ENCODE data around the gene CAD. TPM values are rescaled to one million over a fixed set of nuclear protein-coding genes. Genes with fewer than 3 reads are reported as not detected.
A peak's percentile ranks its signal among the peaks of the same experiment; 100 is the strongest.

Gene CAD
- total and polyA plus RNA-seq, 9 of the 15 experiments (the other 6 are each of a cell fraction or from before 2014, with no cell fraction given): 7.5 to 126 (median 33.7) TPM

DNA sequence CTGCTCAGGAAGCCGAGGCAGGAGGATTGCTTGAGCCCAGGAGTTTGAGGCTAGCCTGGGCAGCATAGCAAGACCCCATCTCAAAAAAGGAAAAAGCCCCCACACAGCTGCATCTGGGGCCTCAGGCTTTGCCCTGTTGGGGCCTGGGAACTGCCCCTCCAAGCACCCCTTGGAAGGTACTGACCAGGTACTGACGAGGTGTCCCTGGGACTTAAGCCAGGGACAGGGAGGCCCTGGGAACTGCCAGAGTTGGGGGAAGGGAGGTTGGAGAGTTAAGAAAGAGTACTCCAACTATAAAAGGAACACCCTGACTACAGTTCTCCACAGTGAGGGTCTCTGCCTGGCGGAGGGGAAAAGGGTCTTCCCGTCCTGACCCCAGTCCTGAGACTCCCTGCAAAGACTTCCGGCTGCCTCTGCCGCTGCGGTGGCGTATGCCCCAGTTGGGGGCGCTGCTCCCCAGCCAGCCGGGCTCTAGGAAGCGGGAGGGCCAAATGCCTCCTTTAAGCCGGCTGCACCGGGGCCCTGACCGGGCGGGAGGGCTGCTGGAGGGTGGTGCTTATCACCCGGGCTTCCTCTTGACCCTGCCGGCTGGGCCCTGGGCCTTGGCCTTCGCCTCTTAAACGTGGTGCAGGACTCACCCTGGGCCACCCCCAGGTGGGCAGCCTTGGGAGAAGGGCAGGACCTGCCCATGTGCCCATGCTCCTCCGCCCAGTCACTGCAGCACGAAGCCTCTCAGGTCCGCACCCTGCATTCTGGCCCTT, 32.9 kb downstream of the CAD start (continued):
- TF ChIP-seq, protein P1, sequence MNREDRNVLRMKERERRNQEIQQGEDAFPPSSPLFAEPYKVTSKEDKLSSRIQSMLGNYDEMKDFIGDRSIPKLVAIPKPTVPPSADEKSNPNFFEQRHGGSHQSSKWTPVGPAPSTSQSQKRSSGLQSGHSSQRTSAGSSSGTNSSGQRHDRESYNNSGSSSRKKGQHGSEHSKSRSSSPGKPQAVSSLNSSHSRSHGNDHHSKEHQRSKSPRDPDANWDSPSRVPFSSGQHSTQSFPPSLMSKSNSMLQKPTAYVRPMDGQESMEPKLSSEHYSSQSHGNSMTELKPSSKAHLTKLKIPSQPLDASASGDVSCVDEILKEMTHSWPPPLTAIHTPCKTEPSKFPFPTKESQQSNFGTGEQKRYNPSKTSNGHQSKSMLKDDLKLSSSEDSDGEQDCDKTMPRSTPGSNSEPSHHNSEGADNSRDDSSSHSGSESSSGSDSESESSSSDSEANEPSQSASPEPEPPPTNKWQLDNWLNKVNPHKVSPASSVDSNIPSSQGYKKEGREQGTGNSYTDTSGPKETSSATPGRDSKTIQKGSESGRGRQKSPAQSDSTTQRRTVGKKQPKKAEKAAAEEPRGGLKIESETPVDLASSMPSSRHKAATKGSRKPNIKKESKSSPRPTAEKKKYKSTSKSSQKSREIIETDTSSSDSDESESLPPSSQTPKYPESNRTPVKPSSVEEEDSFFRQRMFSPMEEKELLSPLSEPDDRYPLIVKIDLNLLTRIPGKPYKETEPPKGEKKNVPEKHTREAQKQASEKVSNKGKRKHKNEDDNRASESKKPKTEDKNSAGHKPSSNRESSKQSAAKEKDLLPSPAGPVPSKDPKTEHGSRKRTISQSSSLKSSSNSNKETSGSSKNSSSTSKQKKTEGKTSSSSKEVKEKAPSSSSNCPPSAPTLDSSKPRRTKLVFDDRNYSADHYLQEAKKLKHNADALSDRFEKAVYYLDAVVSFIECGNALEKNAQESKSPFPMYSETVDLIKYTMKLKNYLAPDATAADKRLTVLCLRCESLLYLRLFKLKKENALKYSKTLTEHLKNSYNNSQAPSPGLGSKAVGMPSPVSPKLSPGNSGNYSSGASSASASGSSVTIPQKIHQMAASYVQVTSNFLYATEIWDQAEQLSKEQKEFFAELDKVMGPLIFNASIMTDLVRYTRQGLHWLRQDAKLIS (CRISPR knock-in tag; IDR thresholded peaks at IDR 0.05): peak; percentile 53; the same call in 1 of the 2 replicates
- TF ChIP-seq SRF (CRISPR knock-in tag; IDR thresholded peaks at IDR 0.05): 0 out of 4 replicates have a peak, but pooled peaks of 1 of the 2 experiments have one; percentile 52
- TF ChIP-seq, protein P2, sequence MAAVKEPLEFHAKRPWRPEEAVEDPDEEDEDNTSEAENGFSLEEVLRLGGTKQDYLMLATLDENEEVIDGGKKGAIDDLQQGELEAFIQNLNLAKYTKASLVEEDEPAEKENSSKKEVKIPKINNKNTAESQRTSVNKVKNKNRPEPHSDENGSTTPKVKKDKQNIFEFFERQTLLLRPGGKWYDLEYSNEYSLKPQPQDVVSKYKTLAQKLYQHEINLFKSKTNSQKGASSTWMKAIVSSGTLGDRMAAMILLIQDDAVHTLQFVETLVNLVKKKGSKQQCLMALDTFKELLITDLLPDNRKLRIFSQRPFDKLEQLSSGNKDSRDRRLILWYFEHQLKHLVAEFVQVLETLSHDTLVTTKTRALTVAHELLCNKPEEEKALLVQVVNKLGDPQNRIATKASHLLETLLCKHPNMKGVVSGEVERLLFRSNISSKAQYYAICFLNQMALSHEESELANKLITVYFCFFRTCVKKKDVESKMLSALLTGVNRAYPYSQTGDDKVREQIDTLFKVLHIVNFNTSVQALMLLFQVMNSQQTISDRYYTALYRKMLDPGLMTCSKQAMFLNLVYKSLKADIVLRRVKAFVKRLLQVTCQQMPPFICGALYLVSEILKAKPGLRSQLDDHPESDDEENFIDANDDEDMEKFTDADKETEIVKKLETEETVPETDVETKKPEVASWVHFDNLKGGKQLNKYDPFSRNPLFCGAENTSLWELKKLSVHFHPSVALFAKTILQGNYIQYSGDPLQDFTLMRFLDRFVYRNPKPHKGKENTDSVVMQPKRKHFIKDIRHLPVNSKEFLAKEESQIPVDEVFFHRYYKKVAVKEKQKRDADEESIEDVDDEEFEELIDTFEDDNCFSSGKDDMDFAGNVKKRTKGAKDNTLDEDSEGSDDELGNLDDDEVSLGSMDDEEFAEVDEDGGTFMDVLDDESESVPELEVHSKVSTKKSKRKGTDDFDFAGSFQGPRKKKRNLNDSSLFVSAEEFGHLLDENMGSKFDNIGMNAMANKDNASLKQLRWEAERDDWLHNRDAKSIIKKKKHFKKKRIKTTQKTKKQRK (IDR thresholded peaks at IDR 0.05; ENCODE audit: borderline replicate concordance, low read depth, low read length): no peak
- TF ChIP-seq SIN3B (IDR thresholded peaks at IDR 0.05; ENCODE audit: low read depth): no peak
- no peak for TF ChIP-seq TSC22D4 (tag; IDR thresholded peaks at IDR 0.05)
- TF ChIP-seq, protein P3, sequence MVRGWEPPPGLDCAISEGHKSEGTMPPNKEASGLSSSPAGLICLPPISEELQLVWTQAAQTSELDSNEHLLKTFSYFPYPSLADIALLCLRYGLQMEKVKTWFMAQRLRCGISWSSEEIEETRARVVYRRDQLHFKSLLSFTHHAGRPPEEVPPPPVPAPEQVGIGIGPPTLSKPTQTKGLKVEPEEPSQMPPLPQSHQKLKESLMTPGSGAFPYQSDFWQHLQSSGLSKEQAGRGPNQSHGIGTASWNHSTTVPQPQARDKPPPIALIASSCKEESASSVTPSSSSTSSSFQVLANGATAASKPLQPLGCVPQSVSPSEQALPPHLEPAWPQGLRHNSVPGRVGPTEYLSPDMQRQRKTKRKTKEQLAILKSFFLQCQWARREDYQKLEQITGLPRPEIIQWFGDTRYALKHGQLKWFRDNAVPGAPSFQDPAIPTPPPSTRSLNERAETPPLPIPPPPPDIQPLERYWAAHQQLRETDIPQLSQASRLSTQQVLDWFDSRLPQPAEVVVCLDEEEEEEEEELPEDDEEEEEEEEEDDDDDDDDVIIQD (CRISPR knock-in tag; IDR thresholded peaks at IDR 0.05): no peak
- no peak for TF ChIP-seq ELF4 (CRISPR knock-in tag; IDR thresholded peaks at IDR 0.05)
- no peak for TF ChIP-seq MTF1 (CRISPR knock-in tag; IDR thresholded peaks at IDR 0.05; ENCODE audit: borderline replicate concordance)
- TF ChIP-seq CBFB (CRISPR knock-in tag; IDR thresholded peaks at IDR 0.05): peak; percentile 59; the same call in 1 of the 2 replicates
- TF ChIP-seq ZNF398 (CRISPR knock-in tag; IDR thresholded peaks at IDR 0.05): no peak
- no peak for TF ChIP-seq TFE3 (CRISPR knock-in tag; IDR thresholded peaks at IDR 0.05)
- no peak for TF ChIP-seq ZNF695 (CRISPR knock-in tag; IDR thresholded peaks at IDR 0.05)
- no peak for TF ChIP-seq TAF15 (IDR thresholded peaks at IDR 0.05; ENCODE audit: low read depth, low read length)
- TF ChIP-seq RB1 (IDR thresholded peaks at IDR 0.05; ENCODE audit: low read depth): peak; percentile 91
